HG02840 (cell line): ENCODE results near the gene CADPS2.
"Not testable (repeated sequence)": the region's sequence is repeated elsewhere in the genome, so short reads cannot be mapped to it uniquely, and the experiment has no call there.

Experiments
- ATAC-seq: cut with Tn5 transposase; IDR thresholded peaks from one replicate; pipeline ENCODE4 v1.9.1; 2021; ENCODE audit warnings: mild to moderate bottlenecking, moderate library complexity, moderate number of reproducible peaks; ENCODE audit not compliant: unreplicated experiment, low FRiP score

The CADPS2 gene

GRCh38 chr7:122679813-122680212 is 206.4 kb downstream of the CADPS2 start:
- no peak for ATAC-seq

GRCh38 chr7:122679269-122679709 is 207.0 kb downstream of the CADPS2 start:
- not testable (repeated sequence) for ATAC-seq

- ATAC-seq = no peak
These were observed 209.1 kb downstream of the CADPS2 start for GRCh38 chr7:122677149-122677548.

GRCh38 chr7:122676466-122676865 is 209.8 kb downstream of the CADPS2 start:
- ATAC-seq = no peak

GRCh38 chr7:122675621-122676020 is 210.6 kb downstream of the CADPS2 start:
- no peak for ATAC-seq

GRCh38 chr7:122675011-122675410 is 211.2 kb downstream of the CADPS2 start:
- ATAC-seq = no peak

- ATAC-seq = no peak
These were observed 211.8 kb downstream of the CADPS2 start for GRCh38 chr7:122674502-122674901.

- ATAC-seq = no peak
These were observed 212.3 kb downstream of the CADPS2 start for GRCh38 chr7:122673951-122674350.

GRCh38 chr7:122672536-122672935 is 213.7 kb downstream of the CADPS2 start:
- ATAC-seq = no peak

GRCh38 chr7:122663733-122664132 is 222.5 kb downstream of the CADPS2 start:
- ATAC-seq = no peak

- ATAC-seq = no peak
These were observed 227.4 kb downstream of the CADPS2 start for GRCh38 chr7:122658856-122659255.

GRCh38 chr7:122653685-122654084 is 232.6 kb downstream of the CADPS2 start:
- no peak for ATAC-seq

GRCh38 chr7:122652876-122653275 is 233.4 kb downstream of the CADPS2 start:
- ATAC-seq = no peak

- no peak for ATAC-seq
These were observed 234.8 kb downstream of the CADPS2 start for GRCh38 chr7:122651451-122651850.

- no peak for ATAC-seq
These were observed 243.0 kb downstream of the CADPS2 start for GRCh38 chr7:122643250-122643649.

- no peak for ATAC-seq
These were observed 247.8 kb downstream of the CADPS2 start for GRCh38 chr7:122638459-122638858.

- ATAC-seq = no peak
These were observed 248.5 kb downstream of the CADPS2 start for GRCh38 chr7:122637784-122638183.

- not testable (repeated sequence) for ATAC-seq
These were observed 250.8 kb downstream of the CADPS2 start for GRCh38 chr7:122635481-122635880.

- ATAC-seq = no peak
These were observed 252.8 kb downstream of the CADPS2 start for GRCh38 chr7:122633472-122633871.

GRCh38 chr7:122632238-122632637 is 254.0 kb downstream of the CADPS2 start:
- no peak for ATAC-seq

- no peak for ATAC-seq
These were observed 256.8 kb downstream of the CADPS2 start for GRCh38 chr7:122629412-122629953.

- no peak for ATAC-seq
These were observed 257.4 kb downstream of the CADPS2 start for GRCh38 chr7:122628651-122629411.
